Endothelial cell of umbilical vein (primary cell): ENCODE results near the gene VPS37C. TPM values are rescaled to one million over a fixed set of nuclear protein-coding genes. Genes with fewer than 3 reads are reported as not detected.

Experiments
- BruUV-seq: library from RNA; stranded (reverse); fragments of 400-500 nt; replicated peaks from 2 replicates; lab custom pipeline; 2021; lab: Mats Ljungman, UMichigan
- CTCF ChIA-PET: fragments of 300-600, 350-600 bp; sonication (Branson Sonifier 250); formaldehyde crosslinking; loops from one replicate; lab custom pipeline; 2021; ENCODE audit warnings: antibody characterized with exemption, inconsistent platforms; lab: Charles Lee
- POLR2A ChIA-PET: fragments of 300-600, 350-600 bp; sonication (Branson Sonifier 250); formaldehyde crosslinking; loops from one replicate; lab custom pipeline; 2021; ENCODE audit warnings: antibody characterized with exemption, inconsistent platforms; lab: Charles Lee
- DNase-seq: peaks from one replicate; pipeline ENCODE4 v3.0.0-alpha.2; 2011; ENCODE audit warnings: low read depth, low spot score
- FAIRE-seq: peaks from 2 replicates; lab custom pipeline; 2011; peaks lifted over from hg19 to GRCh38; lab: Jason Lieb, UNC
- H2AFZ ChIP-seq: 2 replicates; pipeline ENCODE4 v1.6.0; 2012; ENCODE audit warnings: low read depth, low read length, control low read depth, inconsistent platforms
- H3K27ac ChIP-seq: 2 replicates; pipeline ENCODE4 v1.5.1; 2011; ENCODE audit warnings: low read depth, mild to moderate bottlenecking, control low read depth, low read length, moderate library complexity; ENCODE audit not compliant: insufficient read depth
- H3K27me3 ChIP-seq, 2 experiments: 2 replicates each; pipeline versions ENCODE4 v1.6.0 to v1.6.1; 2011; ENCODE audit warnings: low read length in 2 of 2, mixed read lengths in 1 of 2; ENCODE audit not compliant: control insufficient read depth in 2 of 2, insufficient read depth in 2 of 2
- H3K36me3 ChIP-seq, 2 experiments: 2 replicates in 1 of 2; 3 replicates in 1 of 2; pipeline ENCODE4 v1.5.1; 2011; ENCODE audit warnings: low read length in 2 of 2, mild to moderate bottlenecking in 1 of 2, moderate library complexity in 1 of 2; ENCODE audit not compliant: control insufficient read depth in 2 of 2, insufficient read depth in 2 of 2; ENCODE audit errors: extremely low read depth in 1 of 2
- H3K4me1 ChIP-seq: 3 replicates; pipeline ENCODE4 v1.5.1; 2011; ENCODE audit warnings: mild to moderate bottlenecking, low read length; ENCODE audit not compliant: control insufficient read depth, insufficient read depth; ENCODE audit errors: extremely low read depth
- H3K4me2 ChIP-seq: 2 replicates; pipeline ENCODE4 v1.6.1; 2011; ENCODE audit warnings: low read length, control low read depth, mixed read lengths; ENCODE audit not compliant: insufficient read depth
- H3K4me3 ChIP-seq, 3 experiments: fragments of 200-600 bp in 1 of 3; sonication (generic), shearing (Covaris generic) in 1 of 3; replicated peaks in 1 of 3; 2 replicates each; pipeline ENCODE4 v1.5.1; 2011 to 2016; ENCODE audit warnings: control low read depth in 3 of 3, low read length in 3 of 3, mild to moderate bottlenecking in 2 of 3, inconsistent platforms in 1 of 3, low read depth in 1 of 3, moderate library complexity in 1 of 3; ENCODE audit not compliant: insufficient read depth in 1 of 3
- H3K79me2 ChIP-seq: 2 replicates; pipeline ENCODE4 v1.6.0; 2012; ENCODE audit warnings: low read length, inconsistent platforms; ENCODE audit not compliant: control insufficient read depth, insufficient read depth
- H3K9ac ChIP-seq: replicated peaks from 2 replicates; pipeline ENCODE3; 2011; ENCODE audit warnings: low read length, control low read depth; ENCODE audit not compliant: insufficient read depth; ENCODE audit errors: extremely low read depth
- H3K9me1 ChIP-seq: replicated peaks from 3 replicates; pipeline ENCODE4 v1.6.0; 2011; ENCODE audit warnings: mild to moderate bottlenecking, low read length; ENCODE audit not compliant: control insufficient read depth, insufficient read depth; ENCODE audit errors: extremely low read depth
- H3K9me3 ChIP-seq: replicated peaks from 2 replicates; pipeline ENCODE4 v1.5.1; 2012; ENCODE audit warnings: low read length, inconsistent platforms; ENCODE audit not compliant: control insufficient read depth, insufficient read depth
- H4K20me1 ChIP-seq: replicated peaks from 2 replicates; pipeline ENCODE3; 2011; ENCODE audit warnings: mild to moderate bottlenecking, low read length; ENCODE audit not compliant: control insufficient read depth, insufficient read depth; ENCODE audit errors: extremely low read depth
- EZH2 ChIP-seq: IDR thresholded peaks from 2 replicates; pipeline ENCODE4 v1.6.1; 2012; ENCODE audit warnings: borderline replicate concordance, low read depth, mild to moderate bottlenecking, moderate library complexity, low read length, inconsistent platforms; ENCODE audit not compliant: severe bottlenecking
- FOS ChIP-seq: IDR thresholded peaks from 2 replicates; pipeline ENCODE4 v1.6.1; 2011; ENCODE audit warnings: mild to moderate bottlenecking, low read length, moderate library complexity, borderline replicate concordance; ENCODE audit not compliant: insufficient read depth
- GATA2 ChIP-seq: IDR thresholded peaks from 2 replicates; pipeline ENCODE4 v1.7.0; 2011; ENCODE audit warnings: low read depth, mild to moderate bottlenecking, moderate library complexity, mixed read lengths, low read length; ENCODE audit not compliant: insufficient read length, insufficient read depth
- JUN ChIP-seq: IDR thresholded peaks from 2 replicates; pipeline ENCODE4 v1.6.1; 2011; ENCODE audit warnings: borderline replicate concordance, low read depth; ENCODE audit not compliant: insufficient read length, insufficient read depth
- MYC ChIP-seq: IDR thresholded peaks from one replicate; pipeline ENCODE4 v1.6.1; 2011; ENCODE audit warnings: mild to moderate bottlenecking, low read depth, low read length
- POLR2A ChIP-seq: IDR thresholded peaks from 2 replicates; pipeline ENCODE4 v1.6.1; 2012; ENCODE audit warnings: low read depth, mild to moderate bottlenecking, control low read depth, low read length
- POLR2AphosphoS5 ChIP-seq: IDR thresholded peaks from 2 replicates; pipeline ENCODE4 v1.6.1; 2012; ENCODE audit warnings: low read depth, mild to moderate bottlenecking, control low read depth, low read length, moderate library complexity; ENCODE audit not compliant: insufficient read depth
- dilution Hi-C: fragments of 300-500 bp; cut with MboI; formaldehyde crosslinking; loops from one replicate; pipeline ENCODE4 v1.15.0; 2019; ENCODE audit warnings: low sequenced_read_pairs; ENCODE audit not compliant: extremely low pct_ligation_motif_present
- intact Hi-C: fragments of 100-400 bp; cut with micrococcal nuclease; formaldehyde crosslinking; loops from one replicate; pipeline ENCODE4 v1.10.0; 2022
- polyA plus RNA-seq, 4 experiments: library from polyadenylated mRNA; depleted of rRNA in 3 of 4; stranded (reverse) in 3 of 4; unstranded in 1 of 4; fragments of >200 nt; gene quantifications; 2 replicates each; pipeline versions ENCODE4 v1.2.1 to v1.2.3, GENCODE V29; 2011 to 2012; ENCODE audit warnings: missing spikeins in 1 of 4
- total RNA-seq: library from RNA; stranded (reverse); gene quantifications from 2 replicates; pipeline ENCODE4 v1.2.3, GENCODE V29; 2021
- TF ChIP-seq, protein P1 (sequence below): IDR thresholded peaks from 2 replicates; pipeline ENCODE4 v1.6.1; 2011; ENCODE audit not compliant: insufficient read depth, insufficient read length
- TF ChIP-seq, protein P2 (sequence below), 2 donors: IDR thresholded peaks; 1 replicate in 1 of 2; 2 replicates in 1 of 2; pipeline ENCODE4 v1.5.1; 2011; ENCODE audit warnings: low read length in 2 of 2, mild to moderate bottlenecking in 2 of 2, moderate library complexity in 2 of 2, control low read depth in 1 of 2, inconsistent platforms in 1 of 2, low read depth in 1 of 2; ENCODE audit not compliant: insufficient read depth in 1 of 2; ENCODE audit errors: extremely low read depth in 1 of 2

The VPS37C gene
- total and polyA plus RNA-seq, 2 donors (not counting 3 experiments of a cell fraction or from before 2014, with no cell fraction given) = 17.7 to 23.4 TPM

DNA sequence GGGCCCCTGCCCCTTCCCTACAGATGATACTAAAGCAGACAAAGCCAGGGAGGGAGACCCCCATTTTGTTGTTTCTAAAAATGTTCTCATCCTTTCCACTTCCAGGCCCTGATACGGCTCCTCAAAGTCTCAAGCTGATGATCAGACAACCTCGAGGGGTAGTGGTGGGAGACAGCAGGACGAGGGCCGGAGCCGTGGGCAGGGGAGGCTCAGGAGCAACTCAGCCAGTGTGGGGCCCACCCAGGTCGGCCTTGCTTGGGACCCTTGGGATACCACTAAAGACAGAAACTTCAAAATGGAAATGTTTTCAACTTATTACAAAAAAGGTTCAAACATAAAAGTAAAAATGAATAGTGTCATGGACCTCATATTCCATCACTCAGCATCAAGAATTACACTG, 15.2 kb upstream of the VPS37C start:
- dilution Hi-C loops = no loop called here
- no peak for FAIRE-seq
- no peaks in the 10 kb centered on the region for H3K9me1 ChIP-seq
- peaks cover 5 to 16% of the 10 kb centered on the region in 2 experiments for H3K27me3 ChIP-seq
- TF ChIP-seq EZH2 (no peak), MYC (no peak), POLR2A (no peak), GATA2 (no peak), FOS (no peak), POLR2AphosphoS5 (no peak), JUN (no peak)
- TF ChIP-seq, protein P1, sequence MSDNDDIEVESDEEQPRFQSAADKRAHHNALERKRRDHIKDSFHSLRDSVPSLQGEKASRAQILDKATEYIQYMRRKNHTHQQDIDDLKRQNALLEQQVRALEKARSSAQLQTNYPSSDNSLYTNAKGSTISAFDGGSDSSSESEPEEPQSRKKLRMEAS = no peak
- TF ChIP-seq, protein P2, sequence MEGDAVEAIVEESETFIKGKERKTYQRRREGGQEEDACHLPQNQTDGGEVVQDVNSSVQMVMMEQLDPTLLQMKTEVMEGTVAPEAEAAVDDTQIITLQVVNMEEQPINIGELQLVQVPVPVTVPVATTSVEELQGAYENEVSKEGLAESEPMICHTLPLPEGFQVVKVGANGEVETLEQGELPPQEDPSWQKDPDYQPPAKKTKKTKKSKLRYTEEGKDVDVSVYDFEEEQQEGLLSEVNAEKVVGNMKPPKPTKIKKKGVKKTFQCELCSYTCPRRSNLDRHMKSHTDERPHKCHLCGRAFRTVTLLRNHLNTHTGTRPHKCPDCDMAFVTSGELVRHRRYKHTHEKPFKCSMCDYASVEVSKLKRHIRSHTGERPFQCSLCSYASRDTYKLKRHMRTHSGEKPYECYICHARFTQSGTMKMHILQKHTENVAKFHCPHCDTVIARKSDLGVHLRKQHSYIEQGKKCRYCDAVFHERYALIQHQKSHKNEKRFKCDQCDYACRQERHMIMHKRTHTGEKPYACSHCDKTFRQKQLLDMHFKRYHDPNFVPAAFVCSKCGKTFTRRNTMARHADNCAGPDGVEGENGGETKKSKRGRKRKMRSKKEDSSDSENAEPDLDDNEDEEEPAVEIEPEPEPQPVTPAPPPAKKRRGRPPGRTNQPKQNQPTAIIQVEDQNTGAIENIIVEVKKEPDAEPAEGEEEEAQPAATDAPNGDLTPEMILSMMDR (IDR thresholded peaks at IDR 0.05; ENCODE audit: extremely low read depth in 1 of 2, insufficient read depth in 1 of 2, low read depth in 1 of 2, low read length in 2 of 2) = no peak
- no peak overlapping the region for H2AFZ ChIP-seq
- BruUV-seq = no TSS peak
- no peaks in the 10 kb centered on the region for H4K20me1 ChIP-seq
- no peaks in the 10 kb centered on the region for H3K79me2 ChIP-seq
- H3K9ac ChIP-seq = no peak overlapping the region
- no peak overlapping the region for H3K27ac ChIP-seq
- no peaks in the 10 kb centered on the region for H3K36me3 ChIP-seq
- CTCF ChIA-PET = interaction anchor here (1.3 to 2.3 kb wide), 2 partner anchors 12 to 47 kb away, joined by 3 to 8 read pairs; no protein-coding TSS in a partner anchor
- H3K4me1 ChIP-seq = no peaks in the 10 kb centered on the region
- no peak for DNase-seq
- H3K9me3 ChIP-seq = no peaks in the 10 kb centered on the region
- no peak overlapping the region for H3K4me2 ChIP-seq
- H3K4me3 ChIP-seq = no peak overlapping the region
- POLR2A ChIA-PET = no interaction called here
- intact Hi-C loops = loop anchor here (5.0 kb wide), 1 partner anchor 214 kb away; no protein-coding TSS in a partner anchor
